SU-DHL-6 (cell line): Measurements from ENCODE around the gene UBE2D1.

Experiments
- H2AFZ ChIP-seq: fragments of 200-600 bp; sonication (generic); 2 replicates; pipeline ENCODE4 v1.6.1; 2014; ENCODE audit warnings: low read depth, mild to moderate bottlenecking, moderate library complexity, mixed read lengths, antibody characterized with exemption, low read length; ENCODE audit not compliant: severe bottlenecking
- H3F3A ChIP-seq: fragments of 200-600 bp; shearing (Covaris generic); 2 replicates; pipeline ENCODE4 v1.6.0; 2016; ENCODE audit warnings: antibody characterized with exemption, mild to moderate bottlenecking; ENCODE audit not compliant: insufficient read depth
- H3K27ac ChIP-seq: fragments of 200-600 bp; sonication (generic); 2 replicates; pipeline ENCODE4 v1.5.1; 2016; ENCODE audit warnings: low read depth, mild to moderate bottlenecking, low read length, moderate library complexity, mixed read lengths
- H3K27me3 ChIP-seq: fragments of 200-600 bp; sonication (generic), shearing (Covaris generic); 2 replicates; pipeline ENCODE4 v1.6.0; 2014; ENCODE audit warnings: mild to moderate bottlenecking, low read length
- H3K36me3 ChIP-seq: fragments of 200-600 bp; sonication (generic); 2 replicates; pipeline ENCODE4 v1.6.1; 2014; ENCODE audit warnings: mild to moderate bottlenecking, low read length, mixed read lengths
- H3K4me2 ChIP-seq: fragments of 300-600, 200-600 bp; shearing (Covaris generic), sonication (generic); 2 replicates; pipeline ENCODE4 v1.6.0; 2014; ENCODE audit warnings: low read length, low read depth, mild to moderate bottlenecking; ENCODE audit not compliant: poor library complexity, severe bottlenecking
- H3K4me3 ChIP-seq: fragments of 200-600 bp; sonication (generic); 2 replicates; pipeline ENCODE4 v1.5.1; 2014; ENCODE audit warnings: antibody characterized with exemption, low read length, mild to moderate bottlenecking, mixed read lengths; ENCODE audit not compliant: insufficient read depth, poor library complexity, severe bottlenecking
- H3K79me2 ChIP-seq: fragments of 200-600 bp; sonication (generic); 2 replicates; pipeline ENCODE4 v1.6.1; 2014; ENCODE audit warnings: mild to moderate bottlenecking, low read length, moderate library complexity; ENCODE audit not compliant: insufficient read depth
- H3K9ac ChIP-seq: fragments of 200-600 bp; sonication (generic); 2 replicates; pipeline ENCODE4 v1.7.0; 2014; ENCODE audit warnings: mild to moderate bottlenecking, low read length
- H3K9me2 ChIP-seq: fragments of 200-600 bp; sonication (generic); replicated peaks from 2 replicates; pipeline ENCODE4 v1.6.1; 2014; ENCODE audit warnings: low read length; ENCODE audit not compliant: insufficient read depth
- H3K9me3 ChIP-seq: fragments of 200-600 bp; sonication (generic); 2 replicates; pipeline ENCODE4 v1.6.1; 2014; ENCODE audit warnings: low read length, mixed read lengths; ENCODE audit not compliant: insufficient read depth
- H4K20me1 ChIP-seq: fragments of 200-600 bp; sonication (generic); 2 replicates; pipeline ENCODE4 v1.6.1; 2014; ENCODE audit warnings: low read depth, mild to moderate bottlenecking, antibody characterized with exemption, low read length, moderate library complexity, mixed read lengths
- EZH2phosphoT487 ChIP-seq: fragments of 200-600 bp; sonication (generic), shearing (Covaris generic); conservative IDR thresholded peaks from 2 replicates; pipeline ENCODE4 v1.6.1; 2018; ENCODE audit warnings: mild to moderate bottlenecking, antibody characterized with exemption, low read length, moderate library complexity, mixed read lengths
- TF ChIP-seq, protein P1 (sequence below): fragments of 200-600 bp; sonication (generic); IDR thresholded peaks from one replicate; pipeline ENCODE4 v1.5.1; 2017; ENCODE audit warnings: antibody characterized with exemption, mild to moderate bottlenecking, low read length, moderate library complexity; ENCODE audit not compliant: insufficient read depth, poor library complexity, severe bottlenecking

Gene UBE2D1

GRCh38 chr10:58334817-58335305, at the start of gene UBE2D1:
TSS of gene UBE2D1 (plus strand) at chr10:58335006. CDS start at chr10:58335202, 196 bp downstream.
- H3K27ac ChIP-seq, result no peak within 1 kb of the TSS
- no peaks in the 10 kb centered on the region for H3K9me3 ChIP-seq
- H3K9ac ChIP-seq, result peak within 1 kb of the TSS; percentile 76
- H3K4me3 ChIP-seq, result peak within 1 kb of the TSS; percentile 75
- H3K36me3 ChIP-seq, result no peaks in the 10 kb centered on the region
- no peak for TF ChIP-seq EZH2phosphoT487
- TF ChIP-seq, protein P1, sequence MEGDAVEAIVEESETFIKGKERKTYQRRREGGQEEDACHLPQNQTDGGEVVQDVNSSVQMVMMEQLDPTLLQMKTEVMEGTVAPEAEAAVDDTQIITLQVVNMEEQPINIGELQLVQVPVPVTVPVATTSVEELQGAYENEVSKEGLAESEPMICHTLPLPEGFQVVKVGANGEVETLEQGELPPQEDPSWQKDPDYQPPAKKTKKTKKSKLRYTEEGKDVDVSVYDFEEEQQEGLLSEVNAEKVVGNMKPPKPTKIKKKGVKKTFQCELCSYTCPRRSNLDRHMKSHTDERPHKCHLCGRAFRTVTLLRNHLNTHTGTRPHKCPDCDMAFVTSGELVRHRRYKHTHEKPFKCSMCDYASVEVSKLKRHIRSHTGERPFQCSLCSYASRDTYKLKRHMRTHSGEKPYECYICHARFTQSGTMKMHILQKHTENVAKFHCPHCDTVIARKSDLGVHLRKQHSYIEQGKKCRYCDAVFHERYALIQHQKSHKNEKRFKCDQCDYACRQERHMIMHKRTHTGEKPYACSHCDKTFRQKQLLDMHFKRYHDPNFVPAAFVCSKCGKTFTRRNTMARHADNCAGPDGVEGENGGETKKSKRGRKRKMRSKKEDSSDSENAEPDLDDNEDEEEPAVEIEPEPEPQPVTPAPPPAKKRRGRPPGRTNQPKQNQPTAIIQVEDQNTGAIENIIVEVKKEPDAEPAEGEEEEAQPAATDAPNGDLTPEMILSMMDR, result no peak
- no peaks in the 10 kb centered on the region for H3F3A ChIP-seq
- H3K9me2 ChIP-seq, result no peaks in the 10 kb centered on the region
- H3K4me2 ChIP-seq, result peak within 1 kb of the TSS; percentile 72
- peak within 1 kb of the TSS; percentile 85 for H2AFZ ChIP-seq
- H3K27me3 ChIP-seq, result no peaks in the 10 kb centered on the region
- H4K20me1 ChIP-seq, result 0 out of 2 replicates have a peak, but pooled peaks cover 4% of the 10 kb centered on the region
- H3K79me2 ChIP-seq, result no peaks in the 10 kb centered on the region

DNA sequence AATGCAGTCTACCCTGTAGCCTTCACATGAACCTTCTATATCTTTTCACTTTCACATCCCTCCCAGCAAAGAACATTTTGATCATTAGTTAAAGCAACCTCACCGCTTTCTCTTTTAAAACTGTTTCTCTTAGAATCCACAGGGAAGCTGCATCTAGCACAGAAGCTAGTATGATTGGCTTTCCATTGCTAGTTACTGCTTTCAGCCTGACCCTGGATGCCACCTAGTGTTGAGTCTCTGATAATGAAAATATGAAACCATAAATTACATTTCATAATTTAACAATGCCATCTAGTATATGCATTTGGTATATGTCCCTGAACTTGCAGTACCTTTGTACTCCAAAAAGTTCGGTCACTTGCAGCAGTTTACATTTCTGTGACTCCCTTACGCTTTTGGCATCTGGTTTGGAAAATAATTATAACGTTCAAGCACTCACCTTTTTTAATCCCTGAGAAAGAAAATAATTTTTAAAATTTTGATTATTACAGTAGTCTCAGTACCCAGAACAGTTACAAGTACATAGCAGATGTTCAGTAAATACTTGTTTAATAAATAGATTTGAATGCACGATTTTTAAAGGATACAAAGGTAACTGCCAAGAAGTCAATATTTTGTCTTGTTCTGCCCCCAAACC, 43.1 kb upstream of the UBE2D1 start:
- no peak overlapping the region for H3K27ac ChIP-seq
- no peaks in the 10 kb centered on the region for H3K27me3 ChIP-seq
- H3K9me2 ChIP-seq, result no peaks in the 10 kb centered on the region
- H3K9me3 ChIP-seq, result no peaks in the 10 kb centered on the region
- no peak for TF ChIP-seq EZH2phosphoT487
- TF ChIP-seq, protein P1, result peak; percentile 56
- H3K4me2 ChIP-seq, result no peak overlapping the region
- no peaks in the 10 kb centered on the region for H3K79me2 ChIP-seq
- no peak overlapping the region for H2AFZ ChIP-seq
- no peak overlapping the region for H3K9ac ChIP-seq
- H3K36me3 ChIP-seq, result peaks cover 5% of the 10 kb centered on the region; the same call in 1 of the 2 replicates
- H3K4me3 ChIP-seq, result no peak overlapping the region
- no peaks in the 10 kb centered on the region for H4K20me1 ChIP-seq
- H3F3A ChIP-seq, result peaks cover 14% of the 10 kb centered on the region; the same call in 1 of the 2 replicates

GRCh38 chr10:58293989-58294388, 40.8 kb upstream of the UBE2D1 start:
- Histone ChIP-seq H3K27me3 (no peaks in the 10 kb centered on the region), H3K4me3 (no peak overlapping the region), H2AFZ (no peak overlapping the region), H3K4me2 (no peak overlapping the region), H3F3A (peaks cover 14% of the 10 kb centered on the region; the same call in 1 of the 2 replicates), H3K9ac (no peak overlapping the region), H3K9me2 (no peaks in the 10 kb centered on the region), H3K27ac (no peak overlapping the region), H3K9me3 (no peaks in the 10 kb centered on the region), H3K36me3 (no peaks in the 10 kb centered on the region; the same call in 1 of the 2 replicates), H3K79me2 (no peaks in the 10 kb centered on the region), H4K20me1 (no peaks in the 10 kb centered on the region)
- no peak for TF ChIP-seq EZH2phosphoT487
- TF ChIP-seq, protein P1, result no peak
